ENCODE results near the gene INSYN2B.

- TF ChIP-seq CTCF (IDR thresholded peaks at IDR 0.05; ENCODE audit: low read length) (no peak), EZH2 (IDR thresholded peaks at IDR 0.05; ENCODE audit: borderline replicate concordance, low read length) (no peak)
Measured at GRCh38 chr5:169939731-169940130, 40.6 kb downstream of the INSYN2B start.

Data from OCI-LY1 (cell line).